Natural killer cell (primary cell): ENCODE results near the gene NDRG2. TPM values are rescaled to one million over a fixed set of nuclear protein-coding genes. Genes with fewer than 3 reads are reported as not detected.

Experiments
- ATAC-seq, 3 donors: fragments of 150-1000 bp in 2 of 3; fragments of 200-7000 bp in 1 of 3; cut with Tn5 transposase; 1 replicate in 1 of 3; 2 replicates in 2 of 3; pipeline ENCODE4 v1.10.0; 2021; ENCODE audit warnings: mild to moderate bottlenecking in 2 of 3, moderate library complexity in 2 of 3
- DNase-seq, 2 donors: peaks; one replicate each; pipeline versions ENCODE4 v3.0.0 to v3.0.0-alpha.2; 2013 to 2021; ENCODE audit warnings: mixed read lengths in 1 of 2
- H3K27ac ChIP-seq: one replicate; pipeline ENCODE4 v1.5.1; 2013; ENCODE audit warnings: mild to moderate bottlenecking, low read length
- H3K27me3 ChIP-seq: one replicate; pipeline ENCODE4 v1.6.1; 2013; ENCODE audit warnings: low read length; ENCODE audit not compliant: control insufficient read depth, insufficient read depth
- H3K36me3 ChIP-seq: one replicate; pipeline ENCODE4 v1.6.1; 2013; ENCODE audit warnings: low read length; ENCODE audit not compliant: control insufficient read depth, insufficient read depth
- H3K4me1 ChIP-seq: one replicate; pipeline ENCODE4 v1.6.1; 2013; ENCODE audit warnings: low read length; ENCODE audit not compliant: control insufficient read depth, insufficient read depth
- H3K4me3 ChIP-seq: one replicate; pipeline ENCODE4 v1.5.1; 2013; ENCODE audit warnings: low read length
- H3K9me3 ChIP-seq: one replicate; pipeline ENCODE4 v1.6.1; 2013; ENCODE audit warnings: low read length; ENCODE audit not compliant: control insufficient read depth, insufficient read depth
- H3K27ac Mint-ChIP-seq, 2 donors: one replicate each; pipeline ENCODE4 v1.8.0; 2022; ENCODE audit warnings: mild to moderate bottlenecking in 2 of 2, mixed read lengths in 2 of 2, moderate library complexity in 1 of 2
- H3K27me3 Mint-ChIP-seq, 2 donors: one replicate each; pipeline ENCODE4 v1.8.0; 2022; ENCODE audit warnings: low read depth in 2 of 2, mixed read lengths in 2 of 2
- H3K36me3 Mint-ChIP-seq: one replicate; pipeline ENCODE4 v1.8.0; 2022; ENCODE audit warnings: mixed read lengths
- H3K4me1 Mint-ChIP-seq, 2 donors: one replicate each; pipeline ENCODE4 v1.8.0; 2022; ENCODE audit warnings: mixed read lengths in 2 of 2
- H3K4me3 Mint-ChIP-seq: one replicate; pipeline ENCODE4 v1.8.0; 2022; ENCODE audit warnings: mild to moderate bottlenecking, moderate library complexity, mixed read lengths
- H3K9me3 Mint-ChIP-seq, 2 donors: one replicate each; pipeline ENCODE4 v1.8.0; 2022; ENCODE audit warnings: mixed read lengths in 2 of 2
- CTCF ChIP-seq: fragments of 200-600 bp; IDR thresholded peaks from one replicate; pipeline ENCODE4 v1.8.0; 2022; ENCODE audit warnings: antibody characterized with exemption
- WGBS: methylation state at CpG from one replicate; pipeline ENCODE4 v1.1.7; 2013; ENCODE audit warnings: missing lambda C conversion rate; ENCODE audit not compliant: insufficient coverage; 5-methylcytosine and 5-hydroxymethylcytosine counted together
- intact Hi-C: fragments of 100-400 bp; cut with micrococcal nuclease; formaldehyde crosslinking; loops from one replicate; pipeline ENCODE4 v1.14.2; 2022
- total RNA-seq, 4 donors: library from RNA; stranded (reverse); fragments of 120-200 nt in 1 of 4; gene quantifications; one replicate each; pipeline versions ENCODE4 v1.2.3 to v1.2.4, GENCODE V29; 2013 to 2022

The NDRG2 gene
- total RNA-seq, 3 donors from 2014 or later (not counting 1 experiment from before 2014, with no cell fraction given) = 11.2 to 14.6 (median 13.6) TPM

- H3K27ac Mint-ChIP-seq = no peak overlapping the region
- no peak overlapping the region for H3K4me3 ChIP-seq
- WGBS = 54% methylated on average over 8 of the region's 9 CpGs
- no peaks in the 10 kb centered on the region for H3K36me3 ChIP-seq
- ATAC-seq (no peak), DNase-seq (no peak)
- intact Hi-C loops = no loop called here
- H3K27ac ChIP-seq = no peak overlapping the region
- no peaks in the 10 kb centered on the region for H3K4me1 ChIP-seq
- H3K27me3 ChIP-seq = peaks cover 4% of the 10 kb centered on the region
- H3K4me3 Mint-ChIP-seq = no peak overlapping the region
- no peak for TF ChIP-seq CTCF
- H3K36me3 Mint-ChIP-seq = no peaks in the 10 kb centered on the region
- no peaks in the 10 kb centered on the region for H3K4me1 Mint-ChIP-seq
- peaks cover 14 to 15% of the 10 kb centered on the region in 2 donors for H3K27me3 Mint-ChIP-seq
- no peaks in the 10 kb centered on the region for H3K9me3 ChIP-seq
- H3K9me3 Mint-ChIP-seq = no peaks in the 10 kb centered on the region
These were observed 8.3 kb downstream of the NDRG2 start for GRCh38 chr14:21016413-21017190.

GRCh38 chr14:21015312-21015711, 9.5 kb downstream of the NDRG2 start:
- 94% methylated on average over 6 of the region's 6 CpGs for WGBS
- Mint-ChIP-seq H3K27ac (no peak overlapping the region), H3K36me3 (no peaks in the 10 kb centered on the region), H3K9me3 (no peaks in the 10 kb centered on the region), H3K4me3 (no peak overlapping the region), H3K4me1 (no peaks in the 10 kb centered on the region), H3K27me3 (peaks cover 14 to 18% of the 10 kb centered on the region in 2 donors)
- TF ChIP-seq CTCF = no peak
- peaks cover 4% of the 10 kb centered on the region for H3K27me3 ChIP-seq
- H3K4me1 ChIP-seq = no peaks in the 10 kb centered on the region
- DNase-seq (no peak), ATAC-seq (no peak)
- no peak overlapping the region for H3K4me3 ChIP-seq
- intact Hi-C loops = no loop called here
- H3K9me3 ChIP-seq = no peaks in the 10 kb centered on the region
- no peaks in the 10 kb centered on the region for H3K36me3 ChIP-seq
- H3K27ac ChIP-seq = no peak overlapping the region

GRCh38 chr14:21014761-21015190, 10.1 kb downstream of the NDRG2 start:
- no peaks in the 10 kb centered on the region for H3K4me1 ChIP-seq

More at GRCh38 chr14:21014761-21015190, 10.1 kb downstream of the NDRG2 start:
- 0% methylated on average over 4 of the region's 4 CpGs for WGBS
- intact Hi-C loops = loop anchor here (1.0 kb wide), 3 partner anchors 26 to 90 kb away; no protein-coding TSS in a partner anchor
- peaks cover 4% of the 10 kb centered on the region for H3K27me3 ChIP-seq
- no peaks in the 10 kb centered on the region for H3K36me3 ChIP-seq
- Mint-ChIP-seq H3K4me3 (no peak overlapping the region), H3K4me1 (no peaks in the 10 kb centered on the region), H3K27ac (no peak overlapping the region), H3K27me3 (peaks cover 14 to 18% of the 10 kb centered on the region in 2 donors), H3K9me3 (no peaks in the 10 kb centered on the region), H3K36me3 (no peaks in the 10 kb centered on the region)
- H3K9me3 ChIP-seq = no peaks in the 10 kb centered on the region
- no peak overlapping the region for H3K27ac ChIP-seq
- no peak overlapping the region for H3K4me3 ChIP-seq
- peak; percentile 74 to 89 (median 87) for ATAC-seq
- peak; percentile 72 to 92 for DNase-seq
- peak; percentile 88 for TF ChIP-seq CTCF
